Right hindlimb (tissue), 1 donor: Measurements from ENCODE around the gene PCBP3.
"Not testable (repeated sequence)": the region's sequence is repeated elsewhere in the genome, so short reads cannot be mapped to it uniquely, and the experiment has no call there.

Experiments
- DNase-seq: peaks from one replicate; pipeline ENCODE4 v3.0.0-alpha.2; 2018

The PCBP3 gene

DNA sequence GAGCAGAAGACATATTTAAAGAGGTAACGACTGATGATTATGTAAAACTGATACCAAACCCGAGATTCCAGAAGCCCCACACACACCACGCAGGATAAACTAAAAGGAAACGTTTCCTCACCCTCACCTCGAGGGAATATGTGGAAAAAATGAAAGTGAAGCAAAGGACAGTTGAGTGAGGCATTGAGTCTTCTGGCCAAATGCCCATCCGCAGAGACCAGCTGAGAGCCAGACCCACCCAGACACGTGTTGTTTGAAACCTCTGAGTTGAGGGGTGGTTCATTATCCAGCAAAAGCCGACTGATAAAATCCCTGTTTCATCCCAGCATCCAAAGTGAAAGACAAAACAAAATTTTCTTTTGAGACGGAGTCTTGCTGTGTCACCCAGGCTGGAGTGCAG, 29.6 kb upstream of the PCBP3 start:
- no peak for DNase-seq

DNA sequence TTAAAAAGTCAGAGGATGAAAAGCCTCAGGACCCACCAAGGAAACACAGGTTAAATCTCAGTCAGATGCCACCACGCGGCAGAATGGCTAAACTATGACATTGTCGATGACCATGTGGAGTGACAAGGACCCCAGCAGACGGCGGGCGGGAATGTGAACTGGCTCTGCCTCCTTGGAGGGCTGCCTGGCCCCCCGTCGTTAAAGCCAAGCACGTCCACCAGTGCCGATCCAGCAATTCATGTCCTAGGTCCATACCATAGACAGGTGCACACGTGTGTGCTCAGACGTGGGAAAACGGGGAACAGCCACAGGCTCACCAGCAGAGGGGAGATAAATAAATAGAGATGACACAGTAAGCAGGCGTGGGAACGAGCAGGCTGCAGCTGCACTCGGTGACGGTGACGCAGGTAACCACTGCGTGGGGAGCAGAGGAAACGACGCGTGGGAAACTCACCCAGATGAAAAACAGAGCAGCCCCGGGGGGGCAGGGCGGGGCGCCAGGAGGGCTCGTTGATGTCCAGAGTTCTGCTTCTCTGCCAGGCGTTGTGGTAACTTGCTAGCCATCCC, 28.3 kb upstream of the PCBP3 start:
- no peak for DNase-seq

DNA sequence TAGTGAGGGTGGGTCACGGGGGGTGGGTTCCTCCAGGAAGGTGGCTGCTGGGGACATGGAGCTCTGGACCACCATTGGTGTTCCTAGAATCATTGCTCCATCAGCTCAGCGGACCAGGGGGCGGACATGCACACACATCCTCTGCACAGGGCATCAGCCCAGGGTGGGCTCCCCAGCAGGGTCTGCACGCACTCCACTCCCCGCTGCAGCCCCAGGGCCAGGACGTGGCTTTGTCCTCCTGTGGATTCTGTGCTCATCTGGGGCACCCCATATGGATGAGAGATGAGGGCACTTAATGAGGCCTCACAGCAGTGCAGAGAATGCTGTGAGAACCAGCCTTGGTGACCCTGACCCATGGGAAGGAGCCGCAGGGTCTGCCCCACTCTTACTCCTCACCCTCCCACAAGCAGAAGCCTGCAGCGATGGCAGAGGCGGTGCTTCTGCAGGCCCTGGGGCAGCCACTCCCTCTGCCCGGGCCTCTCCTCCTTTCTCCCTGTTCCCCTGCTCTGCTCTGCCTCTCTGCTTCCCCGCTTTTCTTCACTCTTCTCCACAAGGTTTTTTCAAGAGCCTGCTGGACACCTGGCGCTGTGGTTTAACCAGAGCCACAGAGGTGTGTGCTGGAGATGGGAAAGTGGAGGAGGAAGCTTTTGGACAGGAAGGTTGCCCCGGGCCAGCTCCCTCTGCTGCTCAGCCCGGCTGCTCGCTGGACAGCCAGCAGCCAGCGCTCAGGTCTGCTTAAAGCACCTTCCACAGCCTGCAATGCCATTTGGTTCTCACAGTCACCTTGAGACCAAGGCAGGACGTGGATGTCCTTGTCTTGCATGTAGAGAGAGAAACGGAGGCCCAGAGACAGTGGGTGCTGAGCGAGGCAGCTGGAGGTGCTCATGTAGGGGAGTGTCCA, 26.3 kb upstream of the PCBP3 start:
- DNase-seq = no peak

DNA sequence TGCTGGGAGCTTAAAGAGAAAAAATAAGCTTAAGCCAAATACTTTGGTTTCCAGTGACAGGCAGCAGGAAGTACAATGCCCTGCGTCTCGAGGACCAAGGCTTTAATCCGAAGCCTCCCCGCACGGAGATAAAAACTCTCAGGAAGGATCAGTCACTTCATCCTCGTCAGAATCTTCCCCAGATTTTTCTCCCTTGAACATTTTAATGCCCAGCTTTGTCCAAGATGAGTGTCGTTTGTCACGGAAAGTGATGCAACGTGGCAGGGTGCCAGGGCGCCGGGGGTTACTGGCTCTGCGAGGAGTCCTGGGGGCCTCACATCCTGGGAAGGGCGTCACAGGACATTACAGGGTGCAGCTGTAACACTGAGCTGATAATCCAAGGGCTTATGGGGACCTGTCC, 25.2 kb upstream of the PCBP3 start:
- no peak for DNase-seq

DNA sequence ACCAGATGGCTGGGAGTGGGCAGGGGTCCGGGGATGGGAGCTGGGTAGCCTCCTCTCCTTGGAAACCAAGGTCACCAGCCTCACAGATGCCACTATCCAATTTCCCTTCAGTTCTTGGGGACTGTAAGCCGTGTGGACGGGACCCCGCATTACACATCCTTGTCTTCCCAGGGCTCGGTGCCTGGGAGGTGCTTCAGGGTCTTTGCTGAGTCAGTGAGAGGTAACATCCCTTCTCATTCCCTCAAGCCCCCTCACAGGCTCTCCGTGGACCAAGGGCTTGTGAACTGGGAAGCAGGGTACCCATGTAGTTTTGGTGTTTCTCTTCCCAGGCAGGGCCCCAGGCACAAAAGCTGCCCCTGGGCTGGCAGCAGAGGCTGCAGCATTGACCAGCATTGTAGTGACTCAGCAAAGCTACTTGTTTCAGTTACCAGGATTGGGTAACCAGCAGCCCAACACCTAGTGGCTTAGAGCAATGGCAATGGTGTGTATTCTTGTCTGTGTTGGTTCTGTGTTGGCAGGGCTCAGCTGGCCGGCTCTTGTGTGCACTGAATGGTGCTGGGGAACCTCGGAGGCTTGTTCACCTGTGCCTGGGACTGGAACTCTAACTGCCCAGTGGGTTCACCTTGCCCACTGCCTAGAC, 24.6 kb upstream of the PCBP3 start:
- DNase-seq = no peak

DNA sequence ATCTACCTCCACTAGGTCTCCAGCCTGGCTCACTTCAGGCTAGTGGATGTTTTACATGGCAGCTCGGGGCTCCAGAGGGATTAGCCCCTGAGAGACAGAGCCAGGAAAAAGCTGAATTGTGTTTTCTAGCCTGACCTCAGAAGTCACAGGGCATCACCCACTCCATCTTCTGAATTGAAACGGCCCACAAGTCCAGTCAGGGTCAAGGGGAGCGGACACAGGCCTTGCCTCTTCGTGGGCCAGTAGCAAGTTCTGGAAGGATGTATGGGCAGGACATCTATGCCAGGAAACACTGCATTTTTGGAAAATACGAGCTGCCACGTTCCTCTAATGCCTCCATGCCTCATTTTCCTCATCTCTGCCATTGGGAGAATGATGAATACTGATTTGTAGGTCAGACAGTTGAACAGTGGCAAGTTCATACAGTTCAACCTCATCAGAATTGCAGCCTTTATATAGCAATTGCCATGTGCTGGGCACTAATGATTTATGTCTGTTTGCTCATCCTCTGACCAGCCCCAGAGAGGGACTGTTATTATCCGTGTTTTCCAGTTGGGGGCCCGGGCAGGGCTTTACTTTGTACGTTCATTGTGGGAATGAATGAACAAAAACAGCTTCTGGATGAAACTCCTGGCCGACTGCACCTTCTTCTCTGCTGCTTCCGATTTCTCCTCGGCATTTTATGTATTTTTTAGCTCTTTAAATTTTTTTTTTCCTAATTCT, 23.2 kb upstream of the PCBP3 start:
- DNase-seq = no peak

DNA sequence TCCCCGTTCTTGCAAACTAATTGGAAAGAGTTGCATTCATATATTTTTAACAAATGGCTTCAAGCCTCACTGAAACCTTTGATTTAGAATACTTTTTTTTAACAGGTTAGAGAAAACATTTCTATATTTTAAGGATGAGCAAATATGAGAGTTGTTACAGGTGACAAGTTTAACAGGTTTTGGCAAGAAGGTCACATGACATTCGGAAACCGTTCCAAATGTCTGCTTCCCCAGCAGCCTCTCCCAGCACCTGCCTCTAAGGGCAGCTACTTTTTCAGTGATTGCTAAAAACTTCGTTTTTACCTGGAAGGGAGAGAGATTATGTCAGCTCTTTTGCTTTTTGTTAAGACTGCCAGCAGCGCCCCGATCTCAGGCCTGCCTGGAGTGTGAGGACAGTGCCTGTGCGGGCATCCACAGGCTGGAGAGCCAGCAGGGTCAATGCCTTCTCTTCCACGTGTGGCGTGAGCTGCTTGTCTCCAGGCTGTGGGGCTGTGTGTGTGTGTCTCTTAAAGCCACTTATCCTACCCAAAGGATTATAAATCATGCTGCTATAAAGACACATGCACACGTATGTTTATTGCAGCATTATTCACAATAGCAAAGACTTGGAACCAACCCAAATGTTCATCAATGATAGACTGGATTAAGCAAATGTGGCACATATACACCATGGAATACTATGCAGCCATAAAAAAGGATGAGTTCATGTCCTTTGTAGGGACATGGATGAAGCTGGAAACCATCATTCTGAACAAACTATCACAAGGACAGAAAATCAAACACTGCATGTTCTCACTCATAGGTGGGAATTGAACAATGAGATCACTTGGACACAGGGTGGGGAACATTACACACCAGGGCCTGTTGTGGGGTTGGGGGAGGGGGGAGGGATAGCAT, 21.8 kb upstream of the PCBP3 start:
- not testable (repeated sequence) for DNase-seq

DNA sequence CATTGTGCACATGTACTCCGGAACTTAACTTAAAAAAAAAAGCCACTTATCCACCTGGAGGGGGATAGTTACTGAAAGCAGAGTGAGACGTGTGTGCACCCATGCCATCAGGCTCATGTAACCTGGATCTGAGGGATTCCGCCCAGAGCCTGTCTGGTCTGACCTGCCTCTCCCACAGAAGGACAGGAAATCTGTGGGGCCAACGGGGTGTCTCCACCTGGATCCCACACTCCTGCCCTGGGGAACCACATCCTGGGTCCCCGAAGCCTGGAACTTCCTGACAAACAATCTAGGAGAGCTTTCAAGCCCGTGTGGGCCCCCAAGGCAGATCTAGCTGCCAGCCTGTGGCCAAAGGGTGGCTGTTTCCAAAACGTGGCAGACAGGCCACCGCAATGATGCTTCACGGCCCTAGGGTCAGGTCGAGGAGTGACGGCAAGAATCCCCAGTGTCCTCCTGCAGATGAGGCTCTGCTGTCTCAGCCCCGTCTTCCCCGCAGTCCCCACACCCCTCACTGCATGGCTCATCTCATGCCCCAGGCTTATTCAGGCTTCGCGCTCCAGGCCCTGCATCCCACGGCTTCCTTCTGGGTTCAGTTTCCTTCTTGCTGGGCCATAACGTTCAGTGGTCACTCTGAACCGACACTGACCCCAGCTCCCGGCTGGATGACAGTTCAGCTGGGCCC, 21.0 kb upstream of the PCBP3 start:
- DNase-seq = no peak

DNA sequence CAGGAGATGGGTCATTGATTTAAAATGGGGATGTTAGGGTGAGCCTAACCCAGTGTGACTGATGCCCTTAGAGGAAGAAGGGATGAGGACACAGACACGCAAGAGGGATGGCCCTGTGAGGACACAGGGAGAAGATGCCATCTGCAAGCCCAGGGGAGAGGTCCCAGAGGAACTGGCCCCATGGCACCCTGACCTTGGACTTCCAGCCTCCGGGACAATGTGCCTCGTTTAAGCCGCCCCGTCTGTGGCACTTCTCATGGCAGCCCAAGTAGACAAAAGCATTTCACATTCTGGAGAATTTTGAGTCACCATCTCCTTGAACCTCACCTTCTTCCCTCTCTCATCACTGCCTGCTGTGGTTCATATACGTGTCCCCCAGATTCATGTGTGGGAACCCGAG, 20.1 kb upstream of the PCBP3 start:
- no peak for DNase-seq

DNA sequence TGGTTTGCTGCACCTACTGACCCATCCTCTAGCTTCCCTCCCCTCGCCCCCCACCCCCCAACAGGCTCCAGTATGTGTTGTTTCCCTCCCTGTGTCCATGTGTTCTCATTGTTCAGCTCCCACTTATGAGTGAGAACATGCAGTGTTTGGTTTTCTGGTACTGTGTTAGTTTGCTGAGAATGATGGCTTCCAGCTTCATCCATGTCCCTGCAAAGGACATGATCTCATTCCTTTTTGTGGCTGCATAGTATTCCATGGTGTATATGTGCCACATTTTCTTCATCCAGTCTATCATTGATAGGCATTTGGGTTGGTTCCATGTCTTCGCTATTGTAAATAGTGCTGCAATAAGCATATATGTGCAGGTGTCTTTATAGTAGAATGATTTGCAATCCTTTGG, 17.4 kb upstream of the PCBP3 start:
- DNase-seq = not testable (repeated sequence)

DNA sequence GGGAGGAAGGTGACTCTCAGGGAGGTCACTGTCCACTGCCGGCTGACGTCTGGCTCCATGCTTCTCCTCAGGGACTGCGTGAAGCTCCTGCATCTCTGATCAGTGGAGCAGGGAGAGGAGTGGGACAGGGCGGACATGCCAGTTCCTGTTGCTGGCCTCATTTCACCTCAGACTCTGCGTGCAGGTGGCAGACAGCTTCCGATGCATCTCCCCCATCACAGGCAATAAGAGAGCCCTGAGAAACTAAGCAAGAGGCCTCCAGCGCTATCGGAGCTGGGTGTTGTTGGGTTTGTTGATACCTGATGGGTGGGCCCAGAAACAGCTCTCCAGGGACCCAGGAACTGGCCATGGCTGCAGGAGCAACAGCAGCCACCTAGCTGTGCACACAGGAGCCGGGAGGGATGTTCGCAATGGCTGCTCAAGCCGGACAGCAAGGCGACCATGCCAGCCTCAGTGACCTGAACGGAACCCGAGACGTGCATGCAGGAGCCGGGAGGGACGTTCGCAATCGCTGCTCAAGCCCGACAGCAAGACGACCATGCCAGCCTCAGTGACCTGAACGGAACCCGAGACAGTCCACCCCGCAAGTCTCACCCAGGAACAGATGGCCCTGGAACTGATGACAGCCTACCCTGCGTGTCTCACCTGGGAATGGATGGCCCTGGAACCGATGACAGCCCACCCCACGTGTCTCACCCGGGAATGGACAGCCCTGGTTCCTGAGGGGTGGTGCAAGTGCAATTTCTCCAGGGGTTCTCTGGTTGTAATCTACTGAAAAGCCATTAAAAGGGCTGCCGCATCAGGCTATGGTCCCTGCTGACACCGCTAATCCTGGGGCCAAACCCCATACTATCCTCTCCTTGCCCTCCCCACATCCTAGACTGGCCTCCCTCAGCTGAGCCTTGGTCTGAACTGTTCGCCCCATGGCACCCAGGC, 14.2 kb upstream of the PCBP3 start:
- no peak for DNase-seq

DNA sequence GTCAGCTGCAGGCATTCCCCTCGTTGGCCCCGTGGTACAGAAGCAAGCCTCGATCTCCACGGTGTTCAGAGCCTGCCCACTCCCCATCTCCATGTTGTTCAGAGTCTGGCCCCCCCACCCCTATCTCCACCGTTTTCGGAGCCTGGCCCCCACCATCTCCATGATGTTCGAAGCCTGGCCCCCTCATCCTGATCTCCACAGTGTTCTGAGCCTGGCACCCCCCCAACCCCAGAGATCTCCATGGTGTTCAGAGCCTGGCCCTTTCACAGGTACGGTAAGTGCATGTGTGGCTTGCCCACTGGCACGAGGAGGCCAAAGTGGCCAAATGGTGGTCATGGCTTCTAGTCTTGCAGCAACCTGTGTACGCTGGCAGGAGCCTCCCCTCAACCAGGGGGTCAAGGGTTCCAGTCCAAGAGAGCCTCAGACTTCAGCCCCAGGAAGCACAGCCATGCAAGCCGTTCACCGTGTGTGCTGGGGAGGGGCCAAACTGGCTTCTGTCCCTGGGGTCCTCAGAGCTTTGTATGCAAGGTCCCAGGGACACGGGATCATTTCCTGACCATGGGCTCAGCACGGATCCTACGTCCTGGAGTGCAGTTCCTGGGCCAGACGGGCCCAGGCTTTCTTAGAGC, 13.3 kb upstream of the PCBP3 start:
- no peak for DNase-seq

DNA sequence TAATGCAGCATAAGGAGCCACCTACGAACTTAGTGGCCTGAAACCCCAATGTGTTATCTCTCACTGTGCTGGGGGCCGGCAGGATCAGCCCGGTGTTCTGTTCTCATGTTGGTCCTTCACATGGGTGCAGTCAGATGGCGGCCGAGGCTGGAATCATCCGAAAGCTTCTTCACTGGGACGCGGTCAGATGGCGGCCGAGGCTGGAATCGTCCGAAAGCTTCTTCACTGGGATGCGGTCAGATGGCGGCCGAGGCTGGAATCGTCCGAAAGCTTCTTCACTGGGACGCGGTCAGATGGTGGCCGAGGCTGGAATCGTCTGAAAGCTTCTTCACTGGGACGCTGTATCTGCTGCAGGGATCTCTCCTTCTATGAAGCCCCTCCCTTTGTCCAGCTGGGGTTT, 12.6 kb upstream of the PCBP3 start:
- no peak for DNase-seq

DNA sequence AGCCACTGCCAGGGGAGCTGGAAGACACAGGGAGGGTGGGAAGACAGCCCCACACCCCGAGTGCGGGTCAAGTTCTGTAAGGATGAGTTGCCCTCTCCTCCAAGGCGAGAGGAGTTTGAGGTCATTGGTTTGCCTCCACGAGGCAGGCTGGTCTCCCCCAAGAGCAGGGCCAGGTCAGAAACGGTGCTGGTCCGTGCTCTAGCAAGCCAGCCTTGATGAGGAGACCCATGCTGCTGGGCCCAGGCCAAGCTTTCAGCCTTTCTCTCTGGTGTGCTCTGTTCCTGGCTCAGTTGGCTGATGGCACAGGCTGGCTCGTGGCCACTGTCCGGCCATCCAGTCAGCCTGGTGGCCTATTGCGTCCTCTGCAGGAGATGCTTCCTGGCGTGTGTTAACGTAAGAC, 12.0 kb upstream of the PCBP3 start:
- no peak for DNase-seq

DNA sequence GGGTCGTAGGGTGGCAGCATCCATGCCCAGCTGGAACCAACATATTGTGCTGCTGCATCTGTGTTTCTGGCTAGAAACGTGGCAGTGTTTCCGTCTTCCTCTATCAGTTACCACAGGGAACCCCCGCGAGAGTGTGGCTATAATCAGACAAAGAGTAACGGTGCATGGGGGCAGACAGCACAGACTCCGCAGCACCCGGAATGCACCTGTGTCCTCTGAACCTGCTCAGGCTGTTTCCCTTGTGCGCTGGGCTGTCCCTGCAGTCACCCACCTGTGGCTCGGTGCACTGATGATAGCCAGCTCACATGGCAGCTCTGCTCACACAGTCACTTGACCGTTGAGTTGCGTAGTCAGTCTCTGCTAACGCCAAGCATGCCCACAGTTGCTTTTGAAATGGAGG, 11.4 kb upstream of the PCBP3 start:
- no peak for DNase-seq

DNA sequence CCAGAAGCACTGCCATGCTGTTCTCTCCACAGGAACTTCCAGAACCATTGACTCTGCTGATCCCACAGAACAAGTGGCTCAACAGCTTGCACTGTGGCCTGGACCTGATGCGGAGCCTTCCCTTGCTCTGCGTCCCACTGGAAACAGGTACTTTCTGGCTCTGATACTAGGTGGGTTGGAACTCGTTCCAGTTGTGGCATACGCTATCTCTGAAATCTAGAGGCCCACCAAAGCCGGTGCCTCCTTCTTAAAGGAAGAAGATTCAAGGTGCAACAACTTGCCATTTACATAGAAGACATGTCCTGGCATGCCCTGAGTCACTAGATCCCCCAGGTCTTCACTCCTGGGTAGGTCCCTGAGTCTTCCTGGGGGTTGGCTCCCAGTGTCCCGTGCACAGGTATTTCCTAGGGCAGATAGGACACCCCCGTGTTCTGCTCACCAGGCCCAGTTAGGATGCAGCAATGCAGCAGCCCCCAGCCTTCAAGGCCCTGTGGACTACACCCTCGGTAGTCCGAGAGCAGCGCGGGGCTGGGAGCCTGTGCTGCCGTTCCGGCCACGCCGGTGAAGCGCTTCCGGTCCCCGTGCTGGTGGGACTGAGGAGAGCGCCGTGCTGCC, 10.8 kb upstream of the PCBP3 start:
- no peak for DNase-seq

DNA sequence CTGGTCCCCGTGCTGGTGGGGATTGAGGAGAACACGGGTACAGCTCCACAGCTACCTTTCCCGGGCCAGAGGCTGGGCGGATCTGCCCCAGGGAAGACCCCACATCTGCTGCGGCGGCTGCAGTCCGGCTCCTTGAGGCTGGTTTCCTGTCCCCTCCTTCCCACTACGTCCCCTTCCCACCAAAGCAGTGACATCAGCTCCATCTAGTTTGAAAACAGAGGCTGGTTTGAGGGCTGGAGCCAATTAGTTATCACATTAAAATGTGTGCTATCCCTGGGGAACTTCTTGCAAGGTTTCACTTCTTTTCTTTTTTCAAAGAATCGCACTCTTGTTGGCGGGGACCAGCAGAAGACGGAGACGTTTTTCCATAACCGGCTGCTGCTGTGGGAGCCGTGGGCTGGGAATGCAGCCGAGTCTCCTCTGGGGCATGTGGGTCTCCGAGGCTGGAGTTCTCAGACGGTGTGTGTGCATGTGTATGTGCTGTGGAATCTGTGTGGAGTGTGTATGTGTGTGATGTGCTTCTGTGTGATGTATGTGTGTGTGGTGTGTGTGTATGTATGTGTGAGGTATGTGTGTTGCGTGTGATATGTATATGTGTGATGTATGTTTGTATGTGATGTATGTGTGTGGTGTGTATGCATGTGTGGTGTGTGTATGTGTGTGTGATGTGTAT, 8.9 kb upstream of the PCBP3 start:
- DNase-seq = no peak

DNA sequence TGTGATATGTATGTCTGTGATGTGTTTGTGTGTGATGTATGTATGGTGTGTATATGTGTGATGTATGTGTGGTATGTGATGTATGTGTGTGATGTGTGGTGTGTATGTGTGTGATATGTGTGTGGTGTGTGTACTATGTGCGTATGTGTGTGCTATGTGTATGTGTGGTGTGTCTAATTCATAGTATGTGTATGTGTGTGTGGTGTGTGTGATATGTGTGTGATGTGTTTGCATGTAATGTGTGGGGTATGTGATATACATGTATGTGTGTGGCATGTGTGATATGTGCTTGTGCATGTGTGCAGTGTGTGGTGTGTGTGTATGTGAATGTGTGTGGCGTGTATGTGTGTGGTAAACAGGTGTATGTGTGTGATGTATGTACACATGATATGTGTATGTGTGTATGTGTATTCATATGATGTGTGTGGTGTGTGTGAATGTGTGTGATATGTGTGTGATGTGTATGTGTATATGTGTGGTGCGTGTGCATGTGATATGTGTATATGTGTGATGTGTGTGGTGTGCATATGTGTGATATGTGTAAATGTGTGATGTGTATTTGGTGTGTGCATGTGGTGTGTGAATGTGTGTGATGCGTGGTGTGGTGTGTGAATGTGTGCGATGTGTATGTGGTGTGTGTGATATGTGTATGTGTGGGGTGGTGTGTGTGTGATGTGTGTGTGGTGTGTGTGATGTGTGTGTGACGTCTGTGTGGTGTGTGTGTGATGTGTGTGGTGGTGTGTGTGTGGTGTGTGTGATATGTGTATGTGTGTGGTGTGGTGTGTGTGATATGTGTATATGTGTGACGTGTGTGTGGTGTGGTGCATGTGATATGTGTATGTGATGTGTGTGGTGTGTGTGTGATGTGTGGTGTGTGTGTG, 8.0 kb upstream of the PCBP3 start:
- no peak for DNase-seq
